Mononuclear cell (primary cell): ENCODE data around the gene APPBP2. TPM values are rescaled to one million over a fixed set of nuclear protein-coding genes. Genes with fewer than 3 reads are reported as not detected.
"Not testable (repeated sequence)": the region's sequence is repeated elsewhere in the genome, so short reads cannot be mapped to it uniquely, and the experiment has no call there.

Experiments used
- H3K27me3 ChIP-seq: 2 replicates; pipeline ENCODE4 v1.6.0; 2011; ENCODE audit warnings: low read length, control low read depth; ENCODE audit not compliant: insufficient read depth
- H3K4me1 ChIP-seq: 2 replicates; pipeline ENCODE4 v1.5.1; 2011; ENCODE audit warnings: mild to moderate bottlenecking, low read length, control low read depth; ENCODE audit not compliant: insufficient read depth
- H3K4me3 ChIP-seq: 2 replicates; pipeline ENCODE4 v1.5.1; 2011; ENCODE audit warnings: mild to moderate bottlenecking, low read length, moderate library complexity
- H3K9me3 ChIP-seq: 2 replicates; pipeline ENCODE4 v1.5.1; 2011; ENCODE audit warnings: low read depth, mild to moderate bottlenecking, control low read depth, low read length
- total RNA-seq: library from RNA; depleted of rRNA; stranded (reverse); fragments of >200 nt; gene quantifications from one replicate; pipeline ENCODE4 v1.2.3, GENCODE V29; 2012

APPBP2 gene
- total RNA-seq, 1 donor, result 21.2 TPM

GRCh38 chr17:60445144-60445543 is 80.9 kb downstream of the APPBP2 start:
- Histone ChIP-seq H3K27me3 (no peaks in the 10 kb centered on the region), H3K9me3 (no peaks in the 10 kb centered on the region), H3K4me1 (no peaks in the 10 kb centered on the region)

GRCh38 chr17:60443713-60444112 is 82.3 kb downstream of the APPBP2 start:
- Histone ChIP-seq H3K9me3 (no peaks in the 10 kb centered on the region), H3K4me3 (no peak overlapping the region), H3K27me3 (no peaks in the 10 kb centered on the region)

More at GRCh38 chr17:60445144-60445543, 80.9 kb downstream of the APPBP2 start:
- no peak overlapping the region for H3K4me3 ChIP-seq

GRCh38 chr17:60442271-60443173 is 83.5 kb downstream of the APPBP2 start:
- Histone ChIP-seq H3K4me3 (no peak overlapping the region), H3K27me3 (no peaks in the 10 kb centered on the region), H3K4me1 (no peaks in the 10 kb centered on the region), H3K9me3 (no peaks in the 10 kb centered on the region)

More at GRCh38 chr17:60443713-60444112, 82.3 kb downstream of the APPBP2 start:
- H3K4me1 ChIP-seq, result no peaks in the 10 kb centered on the region

- Histone ChIP-seq H3K27me3 (no peaks in the 10 kb centered on the region), H3K9me3 (no peaks in the 10 kb centered on the region), H3K4me1 (no peaks in the 10 kb centered on the region), H3K4me3 (no peak overlapping the region)
Observed at GRCh38 chr17:60439501-60439900, 86.5 kb downstream of the APPBP2 start.

GRCh38 chr17:60436676-60437075 is 89.4 kb downstream of the APPBP2 start:
- Histone ChIP-seq H3K4me1 (no peaks in the 10 kb centered on the region), H3K4me3 (no peak overlapping the region)

GRCh38 chr17:60435244-60436167 is 90.5 kb downstream of the APPBP2 start:
- Histone ChIP-seq H3K4me1 (no peaks in the 10 kb centered on the region), H3K27me3 (no peaks in the 10 kb centered on the region), H3K4me3 (no peak overlapping the region), H3K9me3 (no peaks in the 10 kb centered on the region)

More at GRCh38 chr17:60436676-60437075, 89.4 kb downstream of the APPBP2 start:
- Histone ChIP-seq H3K27me3 (no peaks in the 10 kb centered on the region), H3K9me3 (no peaks in the 10 kb centered on the region)

GRCh38 chr17:60433021-60433997 is 92.7 kb downstream of the APPBP2 start:
- not testable (repeated sequence) for H3K4me1 ChIP-seq, H3K9me3 ChIP-seq, H3K4me3 ChIP-seq, H3K27me3 ChIP-seq

GRCh38 chr17:60430561-60430960 is 95.5 kb downstream of the APPBP2 start:
- not testable (repeated sequence) for H3K4me1 ChIP-seq, H3K9me3 ChIP-seq, H3K27me3 ChIP-seq, H3K4me3 ChIP-seq

- not testable (repeated sequence) for H3K4me3 ChIP-seq, H3K9me3 ChIP-seq, H3K4me1 ChIP-seq, H3K27me3 ChIP-seq
Observed at GRCh38 chr17:60428491-60428890, 97.6 kb downstream of the APPBP2 start.

- Histone ChIP-seq H3K4me1 (peaks cover 8% of the 10 kb centered on the region), H3K9me3 (no peaks in the 10 kb centered on the region), H3K4me3 (no peak overlapping the region), H3K27me3 (no peaks in the 10 kb centered on the region)
Observed at GRCh38 chr17:60426596-60426995, 99.4 kb downstream of the APPBP2 start.

GRCh38 chr17:60425626-60426025 is 100.4 kb downstream of the APPBP2 start:
- H3K9me3 ChIP-seq, result no peaks in the 10 kb centered on the region
- no peak overlapping the region for H3K4me3 ChIP-seq
- H3K4me1 ChIP-seq, result peaks cover 8% of the 10 kb centered on the region
- H3K27me3 ChIP-seq, result no peaks in the 10 kb centered on the region

GRCh38 chr17:60423865-60424264 is 102.2 kb downstream of the APPBP2 start:
- Histone ChIP-seq H3K4me1 (peaks cover 8% of the 10 kb centered on the region), H3K4me3 (no peak overlapping the region), H3K9me3 (no peaks in the 10 kb centered on the region), H3K27me3 (no peaks in the 10 kb centered on the region)

- H3K4me1 ChIP-seq, result peaks cover 8% of the 10 kb centered on the region
- peak within 1 kb of the TSS; percentile 37 for H3K4me3 ChIP-seq
- no peaks in the 10 kb centered on the region for H3K9me3 ChIP-seq
- H3K27me3 ChIP-seq, result no peaks in the 10 kb centered on the region
Observed at GRCh38 chr17:60422162-60422665, 103.8 kb downstream of the APPBP2 start, which contains the start of gene CHCT1. TSS of gene CHCT1 (plus strand) at chr17:60422489. CDS start at chr17:60422593, 104 bp downstream.
